H9 (cell line): Measurements from ENCODE around the gene DKK1. TPM values are rescaled to one million over a fixed set of nuclear protein-coding genes. Genes with fewer than 3 reads are reported as not detected.

Experiments
- DNase-seq: peaks from one replicate; pipeline ENCODE4 v3.0.0-alpha.2; 2017
- H2AFZ ChIP-seq: one replicate; pipeline ENCODE4 v1.6.1; 2013; ENCODE audit warnings: mild to moderate bottlenecking, low read length, control low read depth, moderate library complexity
- H2AK5ac ChIP-seq: 2 replicates; pipeline ENCODE4 v1.6.1; 2013; ENCODE audit warnings: low read length, control low read depth, mixed read lengths; ENCODE audit not compliant: insufficient read length
- H2BK120ac ChIP-seq: one replicate; pipeline ENCODE4 v1.6.1; 2013; ENCODE audit warnings: low read depth, mild to moderate bottlenecking, low read length, control low read depth, inconsistent platforms; ENCODE audit not compliant: poor library complexity, severe bottlenecking
- H2BK12ac ChIP-seq: 2 replicates; pipeline ENCODE4 v1.6.1; 2013; ENCODE audit warnings: low read length, control low read depth, mixed read lengths, low read depth; ENCODE audit not compliant: insufficient read length
- H2BK15ac ChIP-seq: 2 replicates; pipeline ENCODE4 v1.6.1; 2013; ENCODE audit warnings: low read depth, low read length, control low read depth
- H2BK20ac ChIP-seq: one replicate; pipeline ENCODE4 v1.6.1; 2013; ENCODE audit warnings: low read depth, mild to moderate bottlenecking, low read length, control low read depth, inconsistent platforms; ENCODE audit not compliant: poor library complexity, severe bottlenecking
- H2BK5ac ChIP-seq: 2 replicates; pipeline ENCODE4 v1.6.1; 2013; ENCODE audit warnings: low read length, control low read depth, mixed read lengths; ENCODE audit not compliant: insufficient read length
- H3K14ac ChIP-seq: 2 replicates; pipeline ENCODE4 v1.6.1; 2013; ENCODE audit warnings: low read length, control low read depth; ENCODE audit not compliant: insufficient read depth
- H3K18ac ChIP-seq: 2 replicates; pipeline ENCODE4 v1.6.1; 2013; ENCODE audit warnings: low read depth, mild to moderate bottlenecking, mixed read lengths, low read length, control low read depth; ENCODE audit not compliant: insufficient read length
- H3K23ac ChIP-seq: 2 replicates; pipeline ENCODE4 v1.6.1; 2013; ENCODE audit warnings: low read length, control low read depth, mixed read lengths, low read depth; ENCODE audit not compliant: insufficient read length
- H3K23me2 ChIP-seq: 2 replicates; pipeline ENCODE4 v1.6.1; 2013; ENCODE audit warnings: low read depth, mild to moderate bottlenecking, mixed read lengths, low read length, control low read depth; ENCODE audit not compliant: insufficient read length, poor library complexity, severe bottlenecking
- H3K27ac ChIP-seq: 2 replicates; pipeline ENCODE4 v1.5.1; 2013; ENCODE audit warnings: low read length, control low read depth, mixed read lengths, low read depth; ENCODE audit not compliant: insufficient read length
- H3K27me3 ChIP-seq: 2 replicates; pipeline ENCODE4 v1.6.1; 2013; ENCODE audit warnings: low read length, control low read depth, inconsistent platforms; ENCODE audit not compliant: insufficient read depth
- H3K4ac ChIP-seq: 2 replicates; pipeline ENCODE4 v1.6.1; 2013; ENCODE audit warnings: low read depth, mild to moderate bottlenecking, control low read depth, inconsistent platforms, low read length, moderate library complexity
- H3K4me1 ChIP-seq: 2 replicates; pipeline ENCODE4 v1.6.1; 2013; ENCODE audit warnings: low read length, control low read depth, inconsistent platforms; ENCODE audit not compliant: insufficient read depth
- H3K4me2 ChIP-seq: 2 replicates; pipeline ENCODE4 v1.6.1; 2013; ENCODE audit warnings: low read length, control low read depth, mixed read lengths; ENCODE audit not compliant: insufficient read length, insufficient read depth
- H3K56ac ChIP-seq: 2 replicates; pipeline ENCODE4 v1.6.1; 2013; ENCODE audit warnings: low read depth, mild to moderate bottlenecking, mixed read lengths, low read length, control low read depth; ENCODE audit not compliant: insufficient read length
- H3K79me1 ChIP-seq: 2 replicates; pipeline ENCODE4 v1.6.1; 2013; ENCODE audit warnings: low read depth, mild to moderate bottlenecking, moderate library complexity, low read length, control low read depth, inconsistent platforms; ENCODE audit not compliant: insufficient read depth, poor library complexity, severe bottlenecking
- H3K79me2 ChIP-seq: 2 replicates; pipeline ENCODE4 v1.6.1; 2013; ENCODE audit warnings: low read length, control low read depth, inconsistent platforms; ENCODE audit not compliant: insufficient read depth
- H3K9ac ChIP-seq: 2 replicates; pipeline ENCODE4 v1.6.1; 2013; ENCODE audit warnings: low read length, control low read depth, mixed read lengths; ENCODE audit not compliant: insufficient read length; ENCODE audit errors: extremely low read depth
- H3K9me3 ChIP-seq: one replicate; pipeline ENCODE4 v1.6.1; 2013; ENCODE audit warnings: low read depth, low read length, inconsistent platforms; ENCODE audit not compliant: control insufficient read depth
- H3T11ph ChIP-seq: one replicate; pipeline ENCODE4 v1.6.1; 2013; ENCODE audit warnings: mild to moderate bottlenecking, low read length, control low read depth, inconsistent platforms
- H4K20me1 ChIP-seq: one replicate; pipeline ENCODE4 v1.6.1; 2013; ENCODE audit not compliant: control insufficient read depth, insufficient read length, insufficient read depth
- H4K5ac ChIP-seq: 2 replicates; pipeline ENCODE4 v1.6.1; 2013; ENCODE audit warnings: low read depth, mild to moderate bottlenecking, mixed read lengths, low read length, control low read depth; ENCODE audit not compliant: insufficient read length
- H4K8ac ChIP-seq: replicated peaks from 2 replicates; pipeline ENCODE4 v1.6.1; 2013; ENCODE audit warnings: low read length, control low read depth, mixed read lengths, low read depth; ENCODE audit not compliant: insufficient read length
- H4K91ac ChIP-seq: 2 replicates; pipeline ENCODE4 v1.6.1; 2013; ENCODE audit warnings: low read depth, mild to moderate bottlenecking, moderate library complexity, mixed read lengths, low read length, control low read depth; ENCODE audit not compliant: insufficient read length
- H3K27ac Mint-ChIP-seq, 3 experiments: 2 replicates in 2 of 3; 3 replicates in 1 of 3; pipeline ENCODE4 v1.8.0; 2020 to 2021; ENCODE audit warnings: mixed read lengths in 3 of 3, mild to moderate bottlenecking in 1 of 3, moderate library complexity in 1 of 3
- H3K27me3 Mint-ChIP-seq: 2 replicates; pipeline ENCODE4 v1.8.0; 2021; ENCODE audit warnings: low read depth, mild to moderate bottlenecking, moderate library complexity, mixed read lengths
- H3K36me3 Mint-ChIP-seq, 3 experiments: 2 replicates in 2 of 3; 3 replicates in 1 of 3; pipeline ENCODE4 v1.8.0; 2020 to 2021; ENCODE audit warnings: low read depth in 3 of 3, mixed read lengths in 3 of 3; ENCODE audit not compliant: insufficient read depth in 1 of 3
- H3K4me1 Mint-ChIP-seq, 2 experiments: 2 replicates each; pipeline ENCODE4 v1.8.0; 2020; ENCODE audit warnings: mixed read lengths in 2 of 2
- H3K4me3 Mint-ChIP-seq, 2 experiments: 2 replicates in 1 of 2; 3 replicates in 1 of 2; pipeline ENCODE4 v1.8.0; 2020 to 2021; ENCODE audit warnings: mild to moderate bottlenecking in 2 of 2, mixed read lengths in 2 of 2, moderate library complexity in 1 of 2
- H3K9me3 Mint-ChIP-seq, 2 experiments: 2 replicates in 1 of 2; 3 replicates in 1 of 2; pipeline ENCODE4 v1.8.0; 2020; ENCODE audit warnings: mild to moderate bottlenecking in 2 of 2, mixed read lengths in 2 of 2, moderate library complexity in 1 of 2
- CTCF ChIP-seq: fragments of 200-600 bp; sonication (generic); conservative IDR thresholded peaks from 3 replicates; pipeline ENCODE4 v1.8.0; 2021; ENCODE audit warnings: antibody characterized with exemption, mild to moderate bottlenecking
- WGBS: extraction: QIAGEN DNeasy Blood & Tissue Kit; methylation state at CpG from one replicate; pipeline ENCODE4 v1.1.7; 2013; ENCODE audit warnings: missing lambda C conversion rate, low lambda C conversion rate, mixed read lengths; ENCODE audit not compliant: insufficient read length; ENCODE audit errors: extremely low coverage; 5-methylcytosine and 5-hydroxymethylcytosine counted together
- total RNA-seq: library from RNA; stranded (reverse); gene quantifications from 2 replicates; pipeline ENCODE4 v1.2.1, GENCODE V29; 2021

The DKK1 gene
- total RNA-seq, 1 experiment from 2014 or later, result 1.1 TPM

- no peak overlapping the region for H3K4me2 ChIP-seq
- H3K79me2 ChIP-seq, result no peaks in the 10 kb centered on the region
- no peaks in the 10 kb centered on the region for H3K27me3 ChIP-seq
- no peak overlapping the region for H3K27ac Mint-ChIP-seq
- no peak overlapping the region for H2AFZ ChIP-seq
- peaks cover 0 to 3% of the 10 kb centered on the region in 2 experiments; a peak in 3 of 5 replicates for H3K9me3 Mint-ChIP-seq
- H3T11ph ChIP-seq, result no peak overlapping the region
- H3K14ac ChIP-seq, result no peak overlapping the region
- H4K91ac ChIP-seq, result no peak overlapping the region
- H3K27ac ChIP-seq, result no peak overlapping the region
- H3K18ac ChIP-seq, result no peak overlapping the region
- no peak overlapping the region for H2BK12ac ChIP-seq
- H2BK20ac ChIP-seq, result no peak overlapping the region
- H3K23ac ChIP-seq, result no peak overlapping the region
- H3K79me1 ChIP-seq, result no peaks in the 10 kb centered on the region
- H3K4me3 Mint-ChIP-seq, result no peak overlapping the region
- H2BK120ac ChIP-seq, result no peak overlapping the region
- H3K4me1 Mint-ChIP-seq, result no peaks in the 10 kb centered on the region
- no peak overlapping the region for H3K9ac ChIP-seq
- no CpG with 5 or more reads among the region's 4 CpGs for WGBS
- H2BK5ac ChIP-seq, result no peak overlapping the region
- H3K4ac ChIP-seq, result no peak overlapping the region
- no peaks in the 10 kb centered on the region; the same call in 1 of the 2 replicates for H3K27me3 Mint-ChIP-seq
- H3K36me3 Mint-ChIP-seq, result no peaks in the 10 kb centered on the region
- H3K4me1 ChIP-seq, result no peaks in the 10 kb centered on the region
- no peak for TF ChIP-seq CTCF
- H3K23me2 ChIP-seq, result no peaks in the 10 kb centered on the region
- no peak overlapping the region for H4K8ac ChIP-seq
- H4K20me1 ChIP-seq, result no peaks in the 10 kb centered on the region
- no peak overlapping the region for H2BK15ac ChIP-seq
- no peak overlapping the region for H4K5ac ChIP-seq
- H3K9me3 ChIP-seq, result no peaks in the 10 kb centered on the region
- H3K56ac ChIP-seq, result no peak overlapping the region
- H2AK5ac ChIP-seq, result no peak overlapping the region
- no peak for DNase-seq
Observed at GRCh38 chr10:52300599-52301277, 13.3 kb upstream of the DKK1 start.
